NCI-H2171 treated with DMSO at 0.1 percent for 48 hours (cell line): ENCODE results near the gene ADCY5.

Source experiments
- DNase-seq: peaks from one replicate; lab custom pipeline; 2025; lab: John Stamatoyannopoulos, UW

ADCY5 gene

DNA sequence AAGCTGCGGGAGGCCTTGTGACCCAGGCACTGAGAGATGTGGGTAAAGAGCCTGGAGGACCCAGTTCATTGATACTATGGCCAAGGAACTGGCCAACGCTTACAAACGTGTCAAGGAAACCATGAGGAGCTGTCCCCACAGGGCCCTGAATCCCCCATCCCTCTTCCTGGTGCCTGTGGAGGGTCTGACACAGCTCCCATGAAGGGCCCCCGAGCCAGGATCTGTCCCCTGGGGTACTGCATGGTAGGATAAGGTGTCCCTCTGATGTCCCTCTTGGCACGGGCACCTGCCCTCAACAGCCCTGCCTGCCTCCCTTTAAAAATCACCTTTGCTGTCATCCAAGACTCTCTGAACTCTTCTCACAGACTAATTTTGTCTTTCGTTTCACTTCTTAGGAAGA is 122.4 kb downstream of the ADCY5 start:
- DNase-seq, result no peak

- no peak for DNase-seq
These were observed 123.1 kb downstream of the ADCY5 start for GRCh38 chr3:123325766-123326256.

GRCh38 chr3:123324880-123325765 is 123.8 kb downstream of the ADCY5 start:
- peak; percentile 77 for DNase-seq

DNA sequence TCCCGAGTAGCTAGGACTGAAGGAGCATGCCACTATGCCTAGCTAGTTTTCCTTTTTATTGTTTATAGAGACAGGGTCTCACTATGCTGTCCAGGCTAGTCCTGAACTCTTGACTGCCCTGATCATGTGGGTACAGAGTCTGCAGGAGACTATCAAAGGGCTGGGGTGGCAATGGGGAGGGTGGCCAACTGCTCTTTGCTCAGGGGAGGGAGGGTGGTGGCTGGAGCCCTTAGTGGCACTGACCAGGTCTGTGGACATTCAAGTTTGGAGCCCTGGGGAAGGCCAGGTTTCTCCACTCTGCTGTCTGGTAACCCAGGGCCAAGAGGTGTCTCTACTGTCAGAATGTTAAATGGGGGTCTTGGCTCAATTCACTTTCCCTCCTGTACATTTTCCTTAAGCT is 125.1 kb downstream of the ADCY5 start:
- DNase-seq, result no peak

GRCh38 chr3:123322866-123323265 is 126.0 kb downstream of the ADCY5 start:
- no peak for DNase-seq

DNA sequence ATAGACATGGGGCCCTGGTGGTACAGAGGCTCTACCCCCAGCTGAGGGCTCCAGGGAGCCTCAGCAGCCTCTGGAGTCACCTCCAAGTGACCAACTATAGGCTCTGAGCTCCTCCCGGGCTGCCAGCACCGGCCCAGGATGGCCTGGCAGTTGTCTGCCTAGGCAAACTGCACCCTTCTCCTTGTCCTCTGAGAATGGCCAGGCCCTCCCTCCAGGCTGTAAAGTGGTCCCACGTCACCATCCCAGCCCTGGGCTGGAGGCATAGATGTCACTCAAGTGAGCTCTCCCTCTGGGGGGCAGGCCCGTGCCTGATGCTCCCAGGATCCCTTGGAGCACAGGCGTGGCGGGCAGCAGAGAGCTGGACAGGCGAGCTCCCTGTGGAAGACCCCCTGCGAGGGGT is 127.1 kb downstream of the ADCY5 start:
- DNase-seq, result no peak

DNA sequence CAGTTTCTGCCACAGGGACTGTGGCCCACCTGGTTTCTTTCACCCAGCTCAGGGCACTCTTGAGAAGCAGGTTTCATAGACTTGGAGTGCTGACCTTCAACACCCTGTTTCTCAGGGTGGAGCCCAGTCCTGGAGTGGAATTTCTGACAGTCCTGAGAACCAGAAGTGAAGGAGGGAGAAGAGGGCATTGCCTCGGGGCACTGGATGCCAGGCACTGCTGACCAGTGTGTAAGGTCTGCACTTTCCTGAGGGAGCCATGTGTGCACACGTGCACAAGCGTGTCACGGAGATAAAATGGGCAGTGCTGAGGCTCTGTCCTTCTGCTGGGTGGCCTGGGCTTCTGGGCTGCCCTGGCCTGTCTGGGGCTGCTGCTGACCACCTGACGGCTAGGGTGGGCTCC is 128.7 kb downstream of the ADCY5 start:
- no peak for DNase-seq

- no peak for DNase-seq
These were observed 129.1 kb downstream of the ADCY5 start for GRCh38 chr3:123319760-123320159.

DNA sequence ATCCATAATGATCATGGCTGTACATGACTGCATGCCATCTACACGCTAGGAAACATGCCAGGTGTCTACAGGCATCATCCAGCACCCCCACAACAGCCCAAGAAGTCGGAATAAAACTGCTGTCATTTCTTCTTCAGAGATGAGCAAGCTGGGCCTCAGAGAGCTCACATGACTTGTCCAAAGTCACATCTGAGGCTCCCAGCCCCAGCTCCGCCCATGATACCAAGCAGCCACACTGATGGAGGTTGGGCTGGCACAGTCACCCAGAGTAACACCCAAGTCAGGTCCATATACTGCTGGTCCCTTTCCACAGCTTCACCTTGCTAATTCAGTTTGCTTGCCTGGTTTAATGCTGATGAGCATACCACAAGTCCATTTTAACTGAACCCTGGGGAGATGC is 130.5 kb downstream of the ADCY5 start:
- no peak for DNase-seq

GRCh38 chr3:123317716-123318115 is 131.2 kb downstream of the ADCY5 start:
- DNase-seq, result no peak

DNA sequence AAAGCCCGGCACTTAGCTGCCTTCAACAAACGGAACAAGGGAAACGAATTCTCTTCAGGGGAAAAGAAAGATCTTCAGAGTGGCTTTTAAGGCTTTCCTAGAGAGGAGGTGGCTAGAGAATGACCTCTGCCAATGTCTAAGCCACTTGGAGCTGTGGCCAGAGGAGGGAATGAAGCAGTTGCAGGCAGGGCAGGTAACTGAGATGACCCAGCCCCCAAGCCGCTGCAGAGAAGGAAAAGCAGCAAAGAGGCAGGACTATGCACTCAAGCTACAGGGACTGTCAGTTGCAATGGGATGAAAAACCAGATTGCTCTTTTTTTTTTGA is 133.7 kb downstream of the ADCY5 start:
- no peak for DNase-seq

DNA sequence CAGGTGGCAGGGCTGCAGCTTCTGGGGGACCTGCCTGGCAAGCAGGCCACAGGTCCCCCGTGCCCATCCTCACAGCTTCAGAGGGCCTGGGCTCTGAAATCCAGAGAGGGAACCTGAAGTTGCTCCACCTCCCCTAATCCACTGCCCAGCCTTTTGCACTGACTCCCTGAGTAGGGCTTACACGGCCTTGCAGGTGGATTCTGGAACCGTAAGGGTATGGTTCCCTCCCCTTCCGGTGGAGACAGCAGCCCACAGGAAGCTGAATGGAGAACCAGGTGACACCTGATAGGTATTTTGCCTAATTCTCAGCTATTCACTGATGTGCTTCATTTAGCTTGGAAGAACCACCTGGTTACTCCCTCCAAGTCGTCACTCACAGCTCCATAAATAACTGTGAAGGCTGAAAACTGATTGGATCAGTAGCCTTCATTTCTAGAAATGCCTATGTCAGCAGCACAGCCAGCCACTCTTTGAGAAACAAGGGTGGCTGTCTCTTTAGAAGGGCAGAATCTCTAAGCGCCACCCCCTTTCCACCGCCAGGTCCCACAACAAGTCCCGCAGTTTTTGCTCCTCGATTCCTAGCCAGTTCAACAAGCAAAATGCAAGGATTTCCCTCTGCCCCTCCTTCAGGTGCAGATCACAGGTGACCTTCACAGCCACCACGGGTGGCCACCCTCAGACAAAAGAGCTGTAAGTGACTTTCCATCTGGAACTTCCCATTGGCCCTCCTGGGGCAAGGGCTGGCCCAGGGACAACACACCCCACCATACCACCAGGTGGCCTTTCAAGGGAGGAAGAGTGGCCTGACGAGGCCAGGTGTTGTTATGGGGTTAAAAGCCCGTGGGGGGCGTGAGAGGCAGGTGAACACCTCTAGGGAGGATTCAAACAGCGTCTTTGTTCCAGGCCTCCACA is 134.3 kb downstream of the ADCY5 start:
- peak; percentile 9 for DNase-seq

GRCh38 chr3:123313889-123314288 is 135.0 kb downstream of the ADCY5 start:
- DNase-seq, result no peak

GRCh38 chr3:123312331-123313265 is 136.3 kb downstream of the ADCY5 start:
- DNase-seq, result no peak

- DNase-seq, result no peak
These were observed 137.7 kb downstream of the ADCY5 start for GRCh38 chr3:123311201-123311600.

DNA sequence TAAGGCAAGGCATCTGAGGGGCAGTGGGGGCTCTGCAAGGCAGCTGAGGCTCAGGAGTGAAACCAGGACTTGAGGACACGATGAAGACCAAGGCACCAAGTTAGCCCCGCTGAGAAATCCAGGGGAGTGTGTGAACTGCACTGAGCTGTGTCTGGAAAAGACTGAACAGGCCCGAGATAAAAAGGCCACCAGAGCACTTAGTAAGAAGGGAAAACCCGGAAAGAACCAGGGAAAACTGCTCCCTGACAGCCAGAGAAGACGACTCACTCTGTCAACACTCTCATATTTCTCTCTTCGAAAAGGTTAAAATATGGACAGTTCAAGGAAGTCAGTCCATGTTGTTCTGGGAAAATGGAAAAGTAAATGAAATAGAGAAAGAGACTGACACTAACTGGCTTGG is 138.1 kb downstream of the ADCY5 start:
- no peak for DNase-seq

DNA sequence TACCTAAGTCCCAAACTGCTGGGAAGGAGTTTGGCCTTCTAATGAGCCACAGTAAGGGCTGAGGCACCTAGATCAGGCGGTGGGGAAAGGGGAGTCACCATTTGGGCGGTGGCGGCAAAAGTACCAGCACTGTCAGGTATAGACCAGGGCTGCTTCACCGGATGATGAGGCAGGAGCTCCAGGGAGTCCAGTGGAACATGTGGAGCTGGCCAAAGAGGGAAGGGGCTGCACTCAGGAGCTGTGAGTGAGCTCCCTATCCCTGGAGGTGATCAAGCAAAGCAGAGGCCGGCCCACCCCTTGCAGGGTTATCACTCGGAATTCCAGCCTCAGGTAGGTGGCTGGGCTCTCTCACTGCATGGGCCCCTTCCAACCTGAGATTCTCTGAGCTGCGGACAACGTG is 138.7 kb downstream of the ADCY5 start:
- no peak for DNase-seq

DNA sequence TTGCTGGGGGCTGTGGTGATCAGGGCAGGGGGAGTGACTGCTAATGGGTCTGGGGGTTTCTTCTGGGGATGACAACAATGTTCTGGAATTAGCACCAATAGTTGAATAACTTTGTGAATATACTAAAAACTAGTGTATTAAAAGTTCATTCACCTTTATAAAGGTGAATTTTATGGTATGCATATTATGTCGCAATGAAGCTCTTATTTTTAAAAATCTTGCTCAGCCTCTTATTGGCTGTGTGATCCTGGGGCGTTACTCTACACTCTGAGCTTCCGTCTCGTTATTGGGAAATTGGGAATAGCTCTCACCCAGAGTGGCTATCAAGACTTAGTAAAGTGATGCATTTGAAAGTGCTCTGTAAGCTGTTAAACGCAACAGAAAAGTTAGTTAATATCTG is 141.8 kb downstream of the ADCY5 start:
- DNase-seq, result no peak

GRCh38 chr3:123305192-123305591 is 143.7 kb downstream of the ADCY5 start:
- DNase-seq, result no peak

DNA sequence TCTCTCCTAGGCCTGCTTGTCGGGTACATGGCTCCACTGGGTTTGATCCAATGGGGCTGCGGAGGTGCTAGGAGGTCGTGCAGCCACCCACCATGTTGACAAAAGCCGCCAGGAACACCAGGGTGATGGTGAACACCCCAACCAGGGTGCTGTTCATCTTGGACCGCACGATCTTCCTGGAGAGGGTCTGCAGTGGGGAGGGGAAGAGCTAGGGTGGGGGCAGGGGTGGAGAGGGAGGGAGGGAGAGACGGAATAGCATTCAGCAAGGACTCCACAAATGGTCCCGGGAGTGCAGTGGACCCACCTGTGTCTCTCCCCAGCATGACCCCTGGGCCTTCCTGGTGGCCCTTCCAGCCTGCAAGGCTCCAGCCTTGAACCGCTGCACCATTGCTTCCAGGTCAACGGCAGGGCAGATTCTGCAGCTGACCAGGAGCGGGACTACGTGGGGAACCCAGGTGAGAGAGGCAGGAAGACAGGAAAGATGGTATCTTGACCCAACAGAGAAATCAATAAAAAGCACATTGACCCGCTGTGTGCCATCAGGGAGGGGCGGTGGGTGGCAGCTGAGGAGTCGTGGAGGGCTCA is 144.8 kb downstream of the ADCY5 start:
- DNase-seq, result no peak

GRCh38 chr3:123302961-123303360 is 145.9 kb downstream of the ADCY5 start:
- DNase-seq, result no peak
